Activated CD8-positive, alpha-beta memory T cell treated with anti-CD3 and anti-CD28 coated beads, Interleukin-2, amount 50 U/mL, for 1 hour (primary cell): ENCODE measurements around the gene TOGARAM2.
"Not testable (repeated sequence)": the region's sequence is repeated elsewhere in the genome, so short reads cannot be mapped to it uniquely, and the experiment has no call there.

Experiments
- DNase-seq: peaks from one replicate; pipeline ENCODE4 v3.0.0-alpha.2; 2020; ENCODE audit errors: extremely low read depth

Gene TOGARAM2

DNA sequence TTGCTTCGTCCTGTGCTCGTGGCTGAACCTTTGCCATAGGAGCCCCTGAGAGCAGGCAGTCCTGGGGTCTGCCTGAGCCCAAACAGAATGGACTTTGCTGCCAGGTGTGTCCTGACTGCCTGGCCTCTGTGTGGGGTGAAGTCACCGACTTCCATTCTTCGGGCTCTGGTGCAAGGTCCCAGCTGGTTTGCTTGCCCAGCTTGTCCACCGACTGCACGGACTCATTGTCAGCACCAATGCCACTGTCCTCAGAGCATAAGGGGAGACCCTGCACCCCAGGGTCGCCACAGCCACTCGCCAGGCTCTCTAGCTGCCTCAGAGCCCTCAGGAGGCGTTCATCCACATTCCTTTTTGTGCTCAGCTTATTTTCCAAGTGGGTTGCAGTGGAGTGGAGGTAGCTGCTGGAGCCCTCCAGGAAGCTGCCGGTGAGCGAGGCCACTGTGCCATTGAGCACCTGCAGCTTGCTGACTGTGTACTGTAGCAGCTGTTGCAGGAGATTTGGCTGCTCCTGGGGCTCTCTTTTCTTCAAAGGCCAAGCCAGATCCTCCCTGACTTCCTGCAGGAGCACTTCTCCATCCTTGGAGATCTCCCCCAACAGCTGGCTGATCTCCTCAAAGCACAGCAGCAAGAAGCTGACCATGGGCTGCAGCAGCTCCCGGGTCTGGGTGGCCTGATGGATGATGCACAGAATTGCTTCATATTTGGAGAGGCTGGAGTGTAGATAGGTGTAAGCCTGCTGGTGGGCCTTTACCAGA, 92.0 kb downstream of the TOGARAM2 start:
- no peak for DNase-seq

- no peak for DNase-seq
Measured at GRCh38 chr2:29073933-29074332, 92.8 kb downstream of the TOGARAM2 start.

DNA sequence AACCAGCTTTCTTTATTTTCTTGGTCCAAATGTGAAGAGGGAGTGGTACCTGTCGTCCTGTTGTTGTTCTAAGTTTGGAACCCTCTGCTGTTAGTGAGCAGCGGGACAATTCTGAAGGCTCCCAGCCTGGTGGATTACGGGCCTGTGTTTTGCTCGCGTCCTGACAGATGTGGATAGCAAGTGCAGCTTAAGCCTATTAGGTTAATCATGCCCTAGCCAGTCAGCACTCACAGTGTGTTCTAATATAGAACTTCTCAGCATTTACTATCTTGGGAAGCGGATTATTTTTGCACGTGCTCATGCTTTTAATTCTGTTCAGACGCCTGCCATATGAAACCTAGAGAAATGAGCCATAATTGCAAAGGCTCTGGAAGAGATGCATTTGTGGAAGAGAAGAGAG, 93.3 kb downstream of the TOGARAM2 start, which contains the start of gene PCARE:
Gene PCARE (minus strand): TSS at position 113 of the 400 bp plus-strand sequence. CDS start 262 bp downstream, outside the sequence.
- DNase-seq, result no peak

DNA sequence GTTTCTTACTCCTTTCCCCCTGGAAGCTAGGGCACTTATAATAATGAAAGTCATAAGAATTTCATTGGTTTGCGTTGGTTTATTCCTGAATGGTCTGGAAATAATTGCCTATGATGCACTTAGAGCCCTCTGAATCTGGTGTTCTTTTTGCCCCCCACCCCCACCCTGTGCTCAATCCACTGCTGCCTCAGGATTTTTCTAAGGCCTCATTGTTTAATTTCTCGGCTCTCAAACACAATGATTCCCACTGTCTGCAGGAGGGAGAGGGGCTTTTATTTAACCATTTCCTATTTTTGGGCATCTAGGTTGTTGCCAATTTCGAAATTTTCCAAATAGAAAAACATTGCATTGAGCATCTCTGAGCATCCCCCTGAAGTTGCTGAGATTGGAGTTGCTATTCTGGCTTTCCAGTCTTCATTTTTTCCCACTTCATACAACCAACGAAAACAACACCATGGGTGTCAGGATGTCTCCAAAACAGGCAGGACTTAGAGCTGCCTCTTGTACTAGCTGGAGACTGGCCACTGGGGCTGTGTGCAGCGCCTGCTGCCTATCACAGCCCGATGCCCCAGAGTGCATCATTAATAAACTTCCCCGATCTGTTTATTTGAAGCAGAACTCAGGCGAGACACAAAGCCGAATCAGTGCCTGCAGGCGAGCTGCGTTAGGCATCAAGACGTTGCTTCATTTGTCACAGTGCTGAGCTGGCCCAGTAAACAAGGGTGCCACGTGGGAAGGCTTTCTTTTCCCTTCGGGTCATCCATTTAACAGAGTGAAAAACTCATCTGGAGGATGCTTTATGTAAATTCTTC, 95.0 kb downstream of the TOGARAM2 start:
- DNase-seq, result no peak

DNA sequence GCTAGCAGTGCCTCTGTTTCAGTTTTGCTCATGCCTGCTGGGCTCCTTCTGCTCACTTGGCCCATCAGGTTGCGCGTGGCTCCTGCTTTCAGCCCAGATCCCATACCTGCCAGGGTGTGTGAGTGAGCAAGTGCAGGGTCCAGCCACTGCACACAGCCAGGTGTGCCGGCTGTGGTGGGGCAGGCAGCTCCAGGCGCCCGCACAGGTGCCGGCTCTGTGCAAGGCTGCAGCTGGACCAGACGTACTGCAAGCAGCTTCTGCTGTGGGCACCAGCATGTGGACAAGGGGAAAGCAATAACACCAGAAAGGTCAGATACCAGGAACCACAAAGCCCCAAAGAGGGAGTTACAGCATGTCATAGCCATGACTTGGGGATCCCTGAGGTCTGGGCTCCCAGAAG, 98.8 kb downstream of the TOGARAM2 start:
- no peak for DNase-seq

- no peak for DNase-seq
Measured at GRCh38 chr2:29080886-29081743, 100.0 kb downstream of the TOGARAM2 start.

DNA sequence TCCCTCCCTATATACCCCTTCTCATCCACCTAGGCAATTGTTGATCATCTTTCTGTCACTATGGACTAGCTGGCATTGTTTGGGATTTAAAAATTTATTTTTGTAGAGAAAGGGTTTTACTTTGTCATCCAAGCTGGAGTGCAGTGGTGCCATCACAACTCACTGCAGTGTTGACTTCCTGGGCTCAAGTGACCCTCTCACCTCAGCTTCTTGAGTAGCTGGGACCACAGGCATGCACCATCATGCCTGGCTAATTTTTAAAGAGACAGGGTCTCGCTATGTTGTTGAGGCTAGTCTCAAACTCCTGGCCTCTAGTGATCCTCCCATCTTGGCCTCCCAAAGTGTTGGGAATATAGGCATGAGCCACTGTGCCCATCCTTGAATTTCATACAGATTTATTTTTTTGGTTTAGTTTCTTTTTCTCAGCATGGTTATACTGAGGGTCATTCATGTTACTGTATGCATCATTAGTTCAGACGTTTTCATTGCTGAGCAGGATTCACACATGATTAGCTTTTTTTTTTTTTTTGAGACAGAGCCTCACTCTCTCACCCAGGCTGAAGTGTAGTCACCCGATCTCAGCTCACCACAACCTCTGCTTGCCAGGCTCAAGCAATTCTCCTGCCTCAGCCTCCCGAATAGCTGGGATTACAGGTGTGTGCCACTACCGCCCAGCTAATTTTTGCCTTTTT, 101.9 kb downstream of the TOGARAM2 start:
- no peak for DNase-seq

- DNase-seq, result no peak
Measured at GRCh38 chr2:29084554-29084953, 103.5 kb downstream of the TOGARAM2 start.

- DNase-seq, result not testable (repeated sequence)
Measured at GRCh38 chr2:29090311-29090710, 109.2 kb downstream of the TOGARAM2 start.

- DNase-seq, result no peak
Measured at GRCh38 chr2:29096969-29097368, 115.9 kb downstream of the TOGARAM2 start.

- DNase-seq, result no peak
Measured at GRCh38 chr2:29097569-29097968, 116.5 kb downstream of the TOGARAM2 start.

DNA sequence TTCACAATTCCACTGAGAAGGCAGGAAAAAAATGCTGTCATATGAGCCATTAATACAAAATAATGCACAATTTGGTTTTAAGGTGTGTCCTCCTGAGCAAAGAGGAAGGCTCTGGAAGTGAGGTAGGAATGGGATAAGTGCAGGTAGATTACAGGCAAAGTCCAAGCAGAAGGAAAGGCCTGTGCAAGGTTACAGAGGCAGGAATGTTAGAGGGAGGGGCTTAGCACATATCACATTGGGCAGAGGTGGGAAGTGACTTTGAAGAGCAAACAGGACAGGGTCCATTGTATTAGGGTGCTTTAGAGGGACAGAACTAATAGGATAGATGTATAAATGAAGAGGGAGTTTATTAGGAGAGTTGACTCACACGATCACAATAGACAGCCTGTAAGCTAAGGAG, 119.5 kb downstream of the TOGARAM2 start:
- DNase-seq, result no peak
